HFFc6 (cell line): ENCODE measurements around the gene SNX8. TPM values are rescaled to one million over a fixed set of nuclear protein-coding genes. Genes with fewer than 3 reads are reported as not detected.
A peak's percentile ranks its signal among the peaks of the same experiment; 100 is the strongest.

Experiments used
- DNase-seq: peaks from one replicate; pipeline ENCODE4 v3.0.0-alpha.2; 2018
- H3K27ac Mint-ChIP-seq: 2 replicates; pipeline ENCODE4 v1.8.0; 2020; ENCODE audit warnings: mild to moderate bottlenecking, mixed read lengths
- H3K27me3 Mint-ChIP-seq: 2 replicates; pipeline ENCODE4 v1.8.0; 2021; ENCODE audit warnings: mild to moderate bottlenecking, moderate library complexity, mixed read lengths; ENCODE audit not compliant: insufficient read depth
- H3K36me3 Mint-ChIP-seq: 2 replicates; pipeline ENCODE4 v1.8.0; 2021; ENCODE audit warnings: low read depth, mixed read lengths
- H3K4me1 Mint-ChIP-seq: 2 replicates; pipeline ENCODE4 v1.8.0; 2020; ENCODE audit warnings: low read depth, mixed read lengths
- H3K4me3 Mint-ChIP-seq: 2 replicates; pipeline ENCODE4 v1.8.0; 2020; ENCODE audit warnings: mild to moderate bottlenecking, moderate library complexity, mixed read lengths
- H3K9me3 Mint-ChIP-seq: 2 replicates; pipeline ENCODE4 v1.8.0; 2020; ENCODE audit warnings: mild to moderate bottlenecking, mixed read lengths
- total RNA-seq, 6 experiments: library from RNA; stranded (reverse); fragmentation: NEBNext Ultra II Directional; extraction: Animal tissue kit (Norgen Biotek cat#: 25700); gene quantifications; 2 replicates in 1 of 6; 3 replicates in 5 of 6; pipeline ENCODE4 v1.2.3, GENCODE V29; 2021
- TF ChIP-seq, protein P1 (sequence below): fragments of 200-600 bp; sonication (generic); IDR thresholded peaks from 2 replicates; pipeline ENCODE4 v1.5.0; 2021; ENCODE audit warnings: antibody characterized with exemption, mild to moderate bottlenecking

Gene SNX8
- total RNA-seq, 6 experiments from 2014 or later: 44.6 to 67.4 (median 61.9) TPM

GRCh38 chr7:2211259-2211880, 102.9 kb downstream of the SNX8 start:
- TF ChIP-seq, protein P1, sequence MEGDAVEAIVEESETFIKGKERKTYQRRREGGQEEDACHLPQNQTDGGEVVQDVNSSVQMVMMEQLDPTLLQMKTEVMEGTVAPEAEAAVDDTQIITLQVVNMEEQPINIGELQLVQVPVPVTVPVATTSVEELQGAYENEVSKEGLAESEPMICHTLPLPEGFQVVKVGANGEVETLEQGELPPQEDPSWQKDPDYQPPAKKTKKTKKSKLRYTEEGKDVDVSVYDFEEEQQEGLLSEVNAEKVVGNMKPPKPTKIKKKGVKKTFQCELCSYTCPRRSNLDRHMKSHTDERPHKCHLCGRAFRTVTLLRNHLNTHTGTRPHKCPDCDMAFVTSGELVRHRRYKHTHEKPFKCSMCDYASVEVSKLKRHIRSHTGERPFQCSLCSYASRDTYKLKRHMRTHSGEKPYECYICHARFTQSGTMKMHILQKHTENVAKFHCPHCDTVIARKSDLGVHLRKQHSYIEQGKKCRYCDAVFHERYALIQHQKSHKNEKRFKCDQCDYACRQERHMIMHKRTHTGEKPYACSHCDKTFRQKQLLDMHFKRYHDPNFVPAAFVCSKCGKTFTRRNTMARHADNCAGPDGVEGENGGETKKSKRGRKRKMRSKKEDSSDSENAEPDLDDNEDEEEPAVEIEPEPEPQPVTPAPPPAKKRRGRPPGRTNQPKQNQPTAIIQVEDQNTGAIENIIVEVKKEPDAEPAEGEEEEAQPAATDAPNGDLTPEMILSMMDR: no peak
- no peaks in the 10 kb centered on the region for H3K9me3 Mint-ChIP-seq
- H3K27me3 Mint-ChIP-seq: peaks cover 2% of the 10 kb centered on the region
- no peak overlapping the region for H3K4me3 Mint-ChIP-seq
- H3K4me1 Mint-ChIP-seq: no peaks in the 10 kb centered on the region
- no peak overlapping the region for H3K27ac Mint-ChIP-seq
- no peak for DNase-seq
- peaks cover 22% of the 10 kb centered on the region for H3K36me3 Mint-ChIP-seq

GRCh38 chr7:2210551-2211258, 103.5 kb downstream of the SNX8 start:
- Mint-ChIP-seq H3K27me3 (no peaks in the 10 kb centered on the region; the same call in 1 of the 2 replicates), H3K36me3 (peaks cover 17% of the 10 kb centered on the region), H3K4me3 (no peak overlapping the region), H3K4me1 (peaks cover under 1% of the 10 kb centered on the region; the same call in 1 of the 2 replicates), H3K27ac (no peak overlapping the region), H3K9me3 (no peaks in the 10 kb centered on the region)
- DNase-seq: no peak
- TF ChIP-seq, protein P1: no peak

DNA sequence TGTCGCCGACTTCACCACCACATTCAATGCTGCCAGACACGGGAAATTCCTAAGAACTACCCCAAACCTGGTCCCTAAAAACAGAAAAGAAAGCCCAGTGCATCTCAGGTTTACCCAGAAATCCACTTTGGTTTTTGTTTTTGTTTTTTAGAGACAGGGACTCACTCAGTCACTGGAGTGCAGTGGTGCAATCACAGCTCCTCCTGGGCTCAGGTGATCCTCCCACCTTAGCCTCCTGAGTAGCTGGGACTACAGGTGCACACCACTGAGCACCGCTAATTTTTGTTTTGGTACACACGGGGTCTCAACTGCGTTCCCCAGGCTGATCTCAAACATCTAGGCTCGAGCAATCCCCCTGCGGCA, 104.3 kb downstream of the SNX8 start:
- Mint-ChIP-seq H3K27ac (0 out of 2 replicates have a peak overlapping the region, but pooled peaks have one; percentile 24), H3K9me3 (no peaks in the 10 kb centered on the region), H3K36me3 (peaks cover 12% of the 10 kb centered on the region), H3K27me3 (no peaks in the 10 kb centered on the region), H3K4me1 (peaks cover 8% of the 10 kb centered on the region), H3K4me3 (no peak overlapping the region)
- DNase-seq: no peak
- TF ChIP-seq, protein P1: no peak

DNA sequence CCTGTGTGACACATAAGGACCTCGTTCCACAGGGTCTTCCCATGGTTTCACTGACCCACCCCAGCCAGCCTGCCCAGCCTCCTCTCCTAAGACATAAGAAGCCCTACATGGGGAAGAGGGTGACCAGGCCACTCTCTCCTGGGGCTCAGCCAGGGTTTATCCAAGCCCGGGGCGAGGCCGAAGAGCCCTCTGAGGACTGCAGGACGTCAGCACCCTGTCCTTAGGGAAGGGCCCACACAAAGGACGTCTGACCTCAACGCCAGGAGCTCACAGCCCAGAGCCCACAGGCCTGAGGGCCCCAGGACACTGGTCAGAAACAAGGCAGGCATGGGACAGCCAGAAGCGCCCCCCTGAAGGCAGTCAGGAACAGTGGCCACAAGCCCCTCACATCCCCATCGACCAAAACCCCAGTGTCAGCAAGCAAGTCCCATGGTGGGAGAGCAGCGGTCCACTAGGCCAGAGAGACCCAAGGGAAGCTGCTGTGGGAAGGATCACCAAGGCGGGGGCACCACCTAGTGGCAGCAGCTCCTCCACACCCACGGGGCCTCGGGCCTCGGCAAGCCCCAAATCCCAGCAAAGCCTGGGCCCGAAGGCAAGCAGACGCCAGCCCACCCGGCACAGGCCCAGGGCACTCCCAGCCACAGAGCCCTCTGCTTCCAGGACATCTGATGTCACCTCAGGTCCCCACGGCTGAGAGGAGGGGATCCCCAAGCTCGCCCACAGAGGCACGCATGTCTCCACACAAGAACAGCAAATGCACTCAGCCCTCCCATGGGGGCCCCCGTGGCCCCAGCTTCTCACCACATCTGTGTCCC, 104.9 kb downstream of the SNX8 start:
- Mint-ChIP-seq H3K27me3 (no peaks in the 10 kb centered on the region), H3K27ac (peak overlapping the region; percentile 24; the same call in 1 of the 2 replicates), H3K9me3 (no peaks in the 10 kb centered on the region), H3K36me3 (peaks cover 12% of the 10 kb centered on the region), H3K4me3 (no peak overlapping the region), H3K4me1 (peaks cover 14% of the 10 kb centered on the region)
- DNase-seq: peak; percentile 41
- TF ChIP-seq, protein P1: peak; percentile 89

- peaks cover 7% of the 10 kb centered on the region for H3K36me3 Mint-ChIP-seq
- TF ChIP-seq, protein P1: no peak
- no peak for DNase-seq
- no peaks in the 10 kb centered on the region for H3K27me3 Mint-ChIP-seq
- H3K9me3 Mint-ChIP-seq: no peaks in the 10 kb centered on the region
- H3K4me1 Mint-ChIP-seq: peaks cover 20% of the 10 kb centered on the region
- no peak overlapping the region; the same call in 1 of the 2 replicates for H3K27ac Mint-ChIP-seq
- no peak overlapping the region for H3K4me3 Mint-ChIP-seq
Observed at GRCh38 chr7:2208712-2209111, 105.5 kb downstream of the SNX8 start.
